A549 treated with CORT108297 at 1 μM for 4 hours (cell line): ENCODE data around the gene MARCHF2. TPM values are rescaled to one million over a fixed set of nuclear protein-coding genes. Genes with fewer than 3 reads are reported as not detected.

ENCODE experiments used
- total RNA-seq: library from RNA; stranded (reverse); fragments of 200-300 nt; extraction: Qiagen RNA extraction; gene quantifications from 5 replicates; pipeline ENCODE4 v1.2.3, GENCODE V29; 2022

MARCHF2 gene, protein sequence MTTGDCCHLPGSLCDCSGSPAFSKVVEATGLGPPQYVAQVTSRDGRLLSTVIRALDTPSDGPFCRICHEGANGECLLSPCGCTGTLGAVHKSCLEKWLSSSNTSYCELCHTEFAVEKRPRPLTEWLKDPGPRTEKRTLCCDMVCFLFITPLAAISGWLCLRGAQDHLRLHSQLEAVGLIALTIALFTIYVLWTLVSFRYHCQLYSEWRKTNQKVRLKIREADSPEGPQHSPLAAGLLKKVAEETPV
- 15.6 to 20.3 TPM (median 17.7 TPM) in 5 replicates for total RNA-seq

DNA sequence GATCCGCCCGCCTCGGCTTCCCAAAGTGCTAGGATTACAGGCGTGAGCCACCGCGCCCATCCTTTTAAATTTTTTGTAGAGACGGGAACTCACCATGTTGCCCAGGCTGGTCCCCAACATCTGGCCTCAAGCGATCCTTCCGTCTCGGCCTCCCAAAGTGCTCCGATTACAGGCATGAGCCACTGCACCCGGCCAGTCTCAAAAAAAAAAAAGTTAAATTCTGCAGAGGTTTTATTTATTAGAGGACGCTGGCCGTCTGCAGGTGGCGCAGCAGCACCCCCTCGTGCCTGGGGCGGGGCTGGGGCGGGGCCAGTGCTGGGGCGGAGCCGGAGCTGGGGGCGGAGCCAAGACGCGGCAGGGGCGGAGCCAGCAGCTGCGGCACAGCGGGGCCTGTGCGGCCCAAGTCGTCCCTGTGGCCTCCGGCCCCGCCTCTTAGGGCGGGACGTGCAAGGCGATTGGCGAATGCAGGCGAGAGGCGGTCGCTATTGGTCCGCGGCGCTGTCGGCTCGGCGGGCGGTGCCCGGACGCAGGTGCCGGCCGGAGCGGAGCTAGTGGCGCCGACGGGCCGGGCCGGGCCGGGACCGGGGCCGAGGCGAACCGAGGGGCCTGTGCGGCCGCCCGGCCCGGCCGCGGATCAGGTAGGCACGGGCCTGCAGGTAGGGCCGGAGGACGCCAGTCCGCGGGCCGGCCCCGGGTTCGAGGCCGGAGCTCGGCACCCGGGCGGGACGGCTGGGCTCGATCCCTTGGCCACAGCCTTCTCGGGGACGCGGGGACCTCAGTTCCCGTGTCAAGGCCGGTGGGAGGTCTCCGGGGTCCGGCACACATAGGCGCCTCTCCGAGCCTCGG lies at the start of gene MARCHF2:
Gene MARCHF2, plus strand, starts transcription at position 523 of the 846 bp plus-strand sequence. CDS start 8,536 bp downstream, outside the sequence.

DNA sequence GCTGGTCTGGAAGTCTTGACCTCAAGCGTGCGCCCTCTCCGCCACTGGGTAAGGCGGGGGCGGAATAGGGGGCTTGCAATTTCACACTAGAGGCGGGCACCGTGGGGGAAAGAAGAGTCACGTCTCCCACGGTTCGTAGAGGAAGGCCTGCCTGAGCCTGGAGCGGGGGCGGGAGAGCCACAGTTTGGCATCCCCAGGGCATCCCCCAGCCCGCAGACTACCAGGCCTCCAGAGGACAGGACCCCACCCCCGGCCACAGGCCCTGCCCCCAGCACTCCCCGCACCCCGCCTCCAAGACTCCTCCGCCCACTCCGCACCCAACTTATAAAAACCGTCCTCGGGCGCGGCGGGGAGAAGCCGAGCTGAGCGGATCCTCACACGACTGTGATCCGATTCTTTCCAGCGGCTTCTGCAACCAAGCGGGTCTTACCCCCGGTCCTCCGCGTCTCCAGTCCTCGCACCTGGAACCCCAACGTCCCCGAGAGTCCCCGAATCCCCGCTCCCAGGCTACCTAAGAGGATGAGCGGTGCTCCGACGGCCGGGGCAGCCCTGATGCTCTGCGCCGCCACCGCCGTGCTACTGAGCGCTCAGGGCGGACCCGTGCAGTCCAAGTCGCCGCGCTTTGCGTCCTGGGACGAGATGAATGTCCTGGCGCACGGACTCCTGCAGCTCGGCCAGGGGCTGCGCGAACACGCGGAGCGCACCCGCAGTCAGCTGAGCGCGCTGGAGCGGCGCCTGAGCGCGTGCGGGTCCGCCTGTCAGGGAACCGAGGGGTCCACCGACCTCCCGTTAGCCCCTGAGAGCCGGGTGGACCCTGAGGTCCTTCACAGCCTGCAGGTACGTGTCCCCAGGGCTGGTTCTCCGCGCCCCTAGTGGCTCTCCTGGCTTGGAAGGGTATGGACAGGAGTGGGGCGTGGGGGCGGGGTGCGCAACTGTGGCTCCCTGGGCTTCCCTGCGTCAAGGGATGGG lies 49.0 kb upstream of the MARCHF2 start, which contains the start of gene ANGPTL4:
Gene ANGPTL4, plus strand, starts transcription at position 353 of the 969 bp plus-strand sequence. Its CDS starts 167 bp downstream, at position 520.

DNA sequence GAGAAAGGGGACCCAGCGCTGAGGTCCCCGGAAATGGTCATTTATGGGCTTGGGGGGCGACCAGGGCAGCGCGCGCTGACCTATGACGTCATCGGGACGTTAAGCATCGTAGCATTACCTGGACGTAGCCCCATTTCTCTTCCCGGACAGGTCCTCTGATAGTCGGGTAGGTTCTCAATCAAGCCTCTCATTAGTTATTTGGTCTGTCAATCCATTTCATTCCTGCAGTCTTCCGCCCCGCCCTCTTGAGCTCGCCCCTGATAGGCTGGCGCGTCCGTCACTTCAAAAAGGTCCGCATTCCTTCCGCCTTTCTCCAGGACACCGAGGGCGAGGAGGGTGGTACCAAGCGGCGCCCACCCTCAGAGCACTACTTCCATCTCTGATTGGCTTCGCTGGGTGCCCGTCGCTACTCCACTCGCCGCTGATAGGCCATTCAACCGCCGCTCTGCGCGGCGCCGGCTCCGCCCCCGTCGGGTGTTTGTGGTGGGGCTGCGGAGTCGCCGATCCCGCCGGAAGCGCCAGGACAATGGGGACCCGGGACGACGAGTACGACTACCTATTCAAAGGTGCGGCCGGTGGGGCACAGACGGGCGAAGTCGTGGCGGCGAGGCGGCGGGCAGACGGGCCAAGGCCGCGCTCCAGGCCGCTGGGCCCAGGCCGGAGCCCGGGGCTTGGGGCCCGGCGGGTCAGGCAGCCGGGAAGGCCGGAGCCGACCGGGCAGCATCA lies 23.1 kb upstream of the MARCHF2 start, which contains the start of gene RAB11B:
Gene RAB11B, plus strand, starts transcription at position 470 of the 726 bp plus-strand sequence. Its CDS starts 57 bp downstream, at position 527.

DNA sequence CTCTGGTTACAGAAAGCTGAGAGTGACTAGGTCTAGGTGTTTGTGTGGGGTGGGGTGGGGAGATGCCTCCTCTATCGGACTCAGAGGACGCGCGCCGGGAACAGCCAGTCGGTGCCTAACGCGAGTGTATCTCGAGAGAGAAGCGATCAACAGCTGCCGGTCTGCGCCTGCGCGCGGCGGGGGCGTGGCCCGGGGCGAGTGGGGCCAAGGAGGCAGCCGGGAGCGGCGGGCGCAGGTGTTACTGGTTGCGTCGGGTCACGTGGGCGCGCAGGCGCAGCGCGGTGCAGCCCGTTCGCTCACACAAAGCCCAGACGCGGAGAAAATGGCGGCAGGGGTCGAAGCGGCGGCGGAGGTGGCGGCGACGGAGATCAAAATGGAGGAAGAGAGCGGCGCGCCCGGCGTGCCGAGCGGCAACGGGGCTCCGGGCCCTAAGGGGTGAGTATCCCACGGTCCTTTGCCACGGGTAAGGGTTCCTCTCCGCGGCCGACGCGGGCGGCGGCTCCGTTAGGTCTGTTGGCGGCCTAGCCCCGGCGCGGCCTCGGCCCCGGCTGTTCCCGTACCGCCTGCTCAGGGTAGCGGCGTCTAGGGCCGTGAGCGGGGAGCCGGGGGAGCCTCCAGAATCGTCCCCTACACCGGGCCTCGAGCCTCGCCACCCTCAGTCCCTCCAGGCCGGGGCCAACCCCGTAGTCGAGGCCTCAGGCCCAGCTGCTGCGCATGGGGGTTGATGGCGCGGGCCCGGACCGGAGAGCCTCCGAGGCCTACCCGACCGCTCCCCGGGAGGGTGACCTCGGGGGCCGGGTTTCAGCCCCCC lies 31.8 kb downstream of the MARCHF2 start, which contains the start of gene HNRNPM:
Gene HNRNPM, plus strand, starts transcription at position 299 of the 811 bp plus-strand sequence. Its CDS starts 24 bp downstream, at position 323.

Other genes starting within 250 kb of the MARCHF2 start
- gene CERS4, start 203.9 kb upstream of the MARCHF2 start, total RNA-seq, result 2.5 to 3.4 TPM (median 3.3 TPM) in 5 replicates
- 64.1 to 108 TPM (median 106 TPM) in 5 replicates for gene CD320, start 104.9 kb upstream of the MARCHF2 start, total RNA-seq
- gene NDUFA7, start 91.9 kb upstream of the MARCHF2 start, total RNA-seq, result 75.7 to 93.7 TPM (median 90.5 TPM) in 5 replicates
- 403 to 1,017 TPM (median 931 TPM) in 5 replicates for gene RPS28, start 91.8 kb upstream of the MARCHF2 start, total RNA-seq
- gene KANK3, start 70.0 kb upstream of the MARCHF2 start, total RNA-seq, result 3.1 to 6.2 TPM (median 5.1 TPM) in 5 replicates
- 151 to 287 TPM (median 256 TPM) in 5 replicates for gene ANGPTL4, start 49.1 kb upstream of the MARCHF2 start, total RNA-seq
- 90.2 to 101 TPM (median 94.2 TPM) in 5 replicates for gene RAB11B, start 22.9 kb upstream of the MARCHF2 start, total RNA-seq
- gene HNRNPM, start 31.7 kb downstream of the MARCHF2 start, total RNA-seq, result 229 to 311 TPM (median 235 TPM) in 5 replicates
- 0.07 to 0.25 TPM (median 0.16 TPM) in 5 replicates for gene PRAM1, start 89.3 kb downstream of the MARCHF2 start, total RNA-seq
- gene ZNF414, start 100.9 kb downstream of the MARCHF2 start, total RNA-seq, result 17.5 to 21.7 TPM (median 18.6 TPM) in 5 replicates
- gene MYO1F, start 164.1 kb downstream of the MARCHF2 start, total RNA-seq, result 0.14 to 0.49 TPM (median 0.28 TPM) in 5 replicates
- gene ADAMTS10, start 197.4 kb downstream of the MARCHF2 start, total RNA-seq, result 10.9 to 20.7 TPM (median 20.2 TPM) in 5 replicates
- not detected in 5 replicates for gene NFILZ, start 217.3 kb downstream of the MARCHF2 start, total RNA-seq